Stromal cell of bone marrow (primary cell): ENCODE measurements around the gene PLPPR5.
"Not testable (repeated sequence)": the region's sequence is repeated elsewhere in the genome, so short reads cannot be mapped to it uniquely, and the experiment has no call there.

Experiments used
- DNase-seq: peaks from one replicate; pipeline ENCODE4 v3.0.0-alpha.2; 2012; ENCODE audit warnings: low read depth

The PLPPR5 gene

DNA sequence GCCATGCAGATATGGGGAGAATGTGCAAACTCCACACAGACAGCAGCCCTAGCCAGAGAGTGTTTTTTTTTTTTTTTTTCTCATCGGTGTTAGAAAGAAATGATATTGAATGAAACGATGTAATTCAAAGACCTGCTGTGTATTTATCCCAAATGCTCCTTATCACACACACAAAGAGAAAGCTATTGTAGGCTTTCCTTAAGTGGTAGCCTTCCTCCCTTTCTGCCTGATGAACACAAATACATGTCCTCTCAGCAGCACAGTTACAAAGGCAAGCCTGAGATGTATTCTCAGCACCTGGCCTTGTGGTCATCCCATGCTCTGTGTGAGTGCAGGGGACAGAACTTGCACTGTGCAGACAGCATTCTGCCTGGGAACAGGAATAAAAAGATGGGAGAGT, 93.8 kb downstream of the PLPPR5 start:
- no peak for DNase-seq

DNA sequence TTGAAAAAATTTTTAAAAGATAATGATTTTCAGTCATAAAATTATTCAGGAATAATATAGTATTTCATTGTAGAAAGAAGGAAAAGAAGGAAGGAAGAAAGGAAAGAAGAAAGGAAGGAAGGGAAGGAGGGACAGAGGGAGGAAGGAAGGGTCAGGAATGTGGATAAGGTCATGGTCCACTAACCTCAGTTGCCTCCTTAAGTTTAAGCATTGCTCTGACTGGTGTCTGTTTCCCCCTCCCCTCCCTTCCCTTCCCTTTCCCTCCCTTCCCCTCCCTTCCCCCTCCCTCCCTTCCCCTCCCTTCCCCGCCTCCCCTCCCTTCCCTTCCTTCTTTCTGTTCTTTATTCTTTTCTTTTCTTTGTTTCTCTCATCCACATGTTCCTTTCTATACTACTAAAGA, 95.7 kb downstream of the PLPPR5 start:
- DNase-seq = no peak

DNA sequence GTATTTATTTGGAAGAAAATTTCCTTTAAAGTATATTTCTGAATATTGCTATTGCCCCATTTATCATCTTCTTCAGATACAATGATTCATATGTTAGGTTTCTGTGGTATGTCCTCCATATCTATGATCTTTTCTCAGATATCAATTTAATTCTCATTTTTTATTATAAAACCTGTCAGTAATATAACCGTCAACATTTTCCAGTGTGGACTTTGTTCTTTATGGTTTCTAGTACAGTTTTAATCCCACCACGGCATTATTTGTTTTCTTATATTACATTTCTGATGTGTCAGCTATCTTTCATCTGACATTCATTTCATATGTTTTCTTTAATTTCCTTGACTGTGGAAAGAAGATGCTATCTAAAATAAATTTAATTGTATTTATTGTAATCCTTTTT, 97.9 kb downstream of the PLPPR5 start:
- no peak for DNase-seq

DNA sequence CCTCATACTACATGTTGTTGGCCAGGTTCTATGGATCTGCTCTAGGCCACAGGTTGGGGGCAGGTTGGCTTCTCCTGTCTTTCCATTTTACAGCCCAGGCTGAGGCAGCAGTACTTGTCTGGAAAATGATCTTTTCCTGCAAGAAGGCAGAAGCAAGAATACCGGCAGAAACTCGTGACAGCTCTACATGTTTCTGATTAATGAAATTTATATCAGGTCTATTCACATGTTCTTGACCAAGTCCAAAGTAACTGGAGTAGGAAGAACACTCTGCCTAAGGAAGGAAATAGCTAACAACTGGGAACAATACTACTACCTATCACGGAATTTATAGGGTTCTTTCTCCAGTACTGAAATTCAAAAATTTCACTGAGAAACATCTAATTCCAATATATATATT, 98.3 kb downstream of the PLPPR5 start:
- DNase-seq = no peak

DNA sequence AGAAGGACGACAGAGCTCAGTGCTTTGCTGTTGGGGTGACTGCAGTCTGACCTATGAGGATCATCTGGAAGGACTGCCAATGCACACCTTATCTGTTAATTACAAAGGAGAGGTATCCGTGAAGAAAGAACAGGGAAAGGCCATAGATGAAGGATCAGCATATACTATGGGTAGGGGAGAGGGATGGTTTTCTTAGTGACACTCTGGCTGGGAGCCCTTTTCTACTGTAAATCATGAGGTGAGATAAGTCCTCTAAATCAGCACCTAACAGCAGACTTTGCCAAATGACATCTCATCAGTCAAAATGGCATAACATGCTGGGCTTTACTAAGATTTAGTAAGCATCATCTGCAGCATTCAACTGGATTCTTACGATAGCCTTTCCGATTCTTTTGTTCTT, 100.0 kb downstream of the PLPPR5 start:
- no peak for DNase-seq

DNA sequence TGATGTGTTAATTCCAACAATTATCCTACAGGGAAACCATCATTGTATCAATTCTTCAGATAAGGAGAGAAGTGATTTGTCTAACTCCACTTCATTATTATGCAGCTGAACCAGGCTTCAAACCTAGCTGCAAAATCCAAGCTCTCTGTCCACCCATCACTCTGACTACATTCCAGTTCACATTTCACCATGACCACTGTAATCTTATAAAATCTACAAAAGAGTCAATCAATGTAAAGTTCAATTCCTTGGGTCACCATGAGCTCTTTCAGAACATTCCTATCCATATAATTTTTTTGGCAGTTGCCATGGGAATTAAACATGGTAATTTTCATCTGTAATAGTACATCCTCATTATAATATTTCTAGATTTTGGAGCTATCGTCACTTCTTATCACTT, 100.9 kb downstream of the PLPPR5 start:
- no peak for DNase-seq

DNA sequence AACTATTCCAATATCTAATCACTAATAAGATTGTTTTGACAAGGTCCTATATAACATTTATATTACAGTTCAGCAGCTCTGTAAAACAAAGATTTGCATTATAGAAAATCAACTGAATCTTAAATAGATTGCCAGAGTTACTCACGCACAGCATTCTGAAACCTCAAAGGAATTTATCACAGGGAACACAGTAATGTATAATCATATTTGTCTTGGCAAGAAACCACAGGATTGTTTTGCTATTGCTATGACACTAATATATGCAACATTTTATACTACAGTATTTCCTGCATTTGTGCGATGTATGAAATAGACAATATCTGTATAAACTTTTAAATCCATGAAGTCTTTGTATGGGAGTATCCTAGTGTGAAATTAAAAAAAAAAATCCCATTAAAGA, 101.4 kb downstream of the PLPPR5 start:
- peak; percentile 59 for DNase-seq

DNA sequence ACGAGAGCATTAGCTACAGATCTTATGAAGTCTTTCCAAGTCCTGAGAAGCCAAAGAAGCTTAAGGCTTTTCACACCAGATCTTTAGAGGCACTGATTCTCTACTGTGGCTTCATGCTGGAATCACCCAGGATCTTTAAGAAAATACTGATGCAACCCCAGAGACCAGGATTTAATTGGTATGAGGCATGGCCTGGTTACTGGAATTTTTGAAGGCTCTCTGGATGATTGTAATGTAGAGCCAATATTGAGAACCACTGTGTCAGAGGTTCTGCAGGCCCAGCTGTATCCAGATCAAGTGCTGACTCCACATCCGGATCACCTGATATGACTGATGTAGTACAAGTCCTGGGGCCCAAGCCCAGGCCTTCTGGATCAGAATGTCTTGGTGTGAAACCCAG, 105.7 kb downstream of the PLPPR5 start:
- peak; percentile 49 for DNase-seq

DNA sequence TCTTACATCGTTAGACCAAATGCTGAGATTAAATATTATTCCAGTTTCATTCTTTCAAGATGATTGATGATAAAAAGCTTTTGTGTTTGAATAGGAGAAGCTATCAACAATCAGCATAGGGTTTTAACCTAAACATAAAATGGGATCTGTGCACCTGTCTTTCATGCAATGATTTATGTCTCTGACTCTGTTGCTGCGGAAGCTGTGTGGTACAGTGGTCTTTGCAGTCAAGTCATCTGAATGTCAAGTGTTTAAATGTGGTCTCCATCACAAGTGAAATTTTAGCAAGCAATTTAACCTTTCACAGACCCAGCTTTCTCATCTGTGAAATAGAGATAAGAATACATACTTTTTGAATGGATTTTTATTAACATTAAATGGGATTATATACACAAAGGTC, 107.2 kb downstream of the PLPPR5 start:
- no peak for DNase-seq

DNA sequence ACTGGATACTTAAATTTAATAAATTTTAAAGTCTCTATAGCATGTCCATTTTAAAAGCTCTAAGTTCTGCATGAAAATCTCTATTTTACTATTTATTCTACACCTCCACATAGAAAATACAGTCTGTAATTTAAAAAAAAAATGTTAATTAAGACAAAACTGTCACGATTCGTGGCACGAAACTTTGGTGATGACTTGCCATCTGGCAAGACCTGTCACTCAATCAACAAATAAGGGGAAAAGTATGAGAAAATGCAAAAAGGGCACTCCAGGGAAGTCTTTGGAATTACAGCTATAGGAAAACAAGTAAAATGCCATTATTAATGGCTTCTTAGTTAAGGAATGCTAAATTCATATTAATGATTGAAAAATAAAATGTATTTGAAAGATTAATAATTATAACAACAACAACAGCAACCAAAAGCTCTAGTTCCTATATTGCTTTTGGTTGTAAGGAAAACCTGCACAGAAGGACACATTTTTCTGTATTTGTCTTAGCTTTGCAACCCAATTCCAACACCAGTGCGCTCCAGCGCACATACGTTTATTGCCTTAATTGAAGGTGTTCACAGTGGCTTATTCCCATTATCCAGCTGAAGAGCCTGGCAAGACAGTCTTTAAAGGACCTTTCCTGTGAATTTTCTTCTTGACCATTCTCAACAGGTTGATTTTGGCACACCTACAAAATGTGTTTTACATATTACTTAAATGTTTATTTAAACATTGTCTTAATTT, 107.8 kb downstream of the PLPPR5 start:
- no peak for DNase-seq

DNA sequence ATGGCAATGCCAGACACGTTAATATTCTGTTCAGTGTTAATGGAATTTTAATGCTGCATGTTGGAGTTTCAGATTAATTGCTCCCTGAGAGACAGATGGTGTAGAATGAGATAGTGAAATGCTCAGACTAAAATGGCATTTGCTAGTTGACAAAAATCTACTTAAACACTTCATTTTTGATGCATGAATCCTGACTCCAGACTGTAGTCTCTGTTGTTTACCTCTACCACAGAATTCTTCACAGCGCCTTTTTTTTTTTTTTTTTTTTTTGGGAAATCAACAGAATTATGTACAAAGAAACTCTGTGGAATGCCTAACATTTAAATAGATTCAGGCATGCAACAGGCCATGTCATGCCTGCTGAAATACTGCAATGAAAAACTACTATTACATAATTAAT, 111.3 kb downstream of the PLPPR5 start:
- no peak for DNase-seq

DNA sequence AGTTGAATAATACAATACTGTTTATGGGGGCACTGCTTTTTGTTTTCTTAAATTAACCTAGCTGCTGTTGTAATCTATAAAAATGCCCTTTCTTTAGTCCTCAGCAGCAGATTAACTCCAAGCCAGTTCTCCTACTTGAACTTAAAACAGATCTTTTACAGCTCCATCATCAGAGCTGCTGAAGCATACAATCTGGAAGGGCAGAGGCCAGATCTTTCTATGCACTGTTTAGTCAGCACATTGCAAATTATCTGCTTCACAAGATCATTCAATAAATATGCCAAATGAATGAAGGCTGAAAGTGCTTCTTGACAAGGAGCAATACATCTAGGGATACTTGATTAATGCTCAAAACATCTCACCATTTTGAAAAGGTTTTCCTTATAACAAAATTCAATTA, 115.8 kb downstream of the PLPPR5 start:
- no peak for DNase-seq

DNA sequence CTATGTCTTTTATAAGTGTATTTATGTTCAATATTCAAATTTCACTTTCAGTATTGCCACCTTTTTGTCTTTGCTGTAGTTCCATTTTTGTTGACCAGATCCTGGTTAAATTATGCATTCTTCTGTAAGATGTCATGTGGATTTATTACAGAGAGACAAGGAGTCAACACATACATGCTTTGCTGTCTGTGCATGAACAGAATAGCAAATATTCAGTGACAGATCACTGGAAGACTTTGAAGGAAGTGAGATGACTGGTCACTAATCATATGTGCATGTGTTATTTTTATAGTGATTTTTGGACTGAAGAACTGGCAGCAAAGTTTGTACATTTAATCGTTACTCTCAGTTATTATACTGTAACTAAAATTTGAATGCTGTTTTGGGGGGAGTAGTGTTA, 117.2 kb downstream of the PLPPR5 start:
- DNase-seq = no peak

DNA sequence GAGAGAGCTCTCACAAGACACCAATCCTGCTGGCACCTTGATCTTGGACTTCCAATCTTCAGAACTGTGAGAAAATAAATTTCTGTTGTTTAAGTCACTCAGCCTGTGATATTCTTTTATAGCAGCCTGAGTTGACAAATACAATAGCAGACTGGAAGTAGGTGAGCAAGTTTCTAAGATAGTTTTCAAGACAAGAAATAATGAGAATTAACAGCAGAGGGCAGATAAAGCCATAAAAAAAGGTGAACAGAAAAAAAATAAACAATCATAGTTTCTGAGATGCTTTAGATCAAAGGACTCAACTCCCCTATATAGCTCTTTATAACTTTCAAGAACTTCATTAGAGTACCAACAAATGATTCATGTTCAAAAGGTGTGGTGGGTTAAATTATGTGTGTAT, 119.8 kb downstream of the PLPPR5 start:
- DNase-seq = no peak

DNA sequence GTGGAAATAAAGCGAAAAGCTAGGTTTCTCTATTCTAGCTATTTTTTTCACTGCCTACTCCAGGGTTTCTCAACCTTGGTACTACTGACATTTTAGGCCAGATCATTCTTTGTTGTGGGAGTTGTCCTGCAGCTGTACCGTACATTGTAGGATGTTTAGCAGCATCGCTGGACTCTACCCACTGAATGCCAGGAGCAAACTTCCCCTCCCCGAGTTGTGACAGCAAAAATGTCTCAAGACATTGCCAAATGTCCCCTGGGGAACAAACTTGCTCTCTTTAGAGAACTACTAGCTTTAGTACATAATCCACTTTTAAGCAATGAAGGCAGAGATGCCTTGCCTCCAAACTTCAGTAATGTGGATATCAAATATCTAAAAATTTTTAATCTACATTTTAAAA, 122.8 kb downstream of the PLPPR5 start:
- no peak for DNase-seq

DNA sequence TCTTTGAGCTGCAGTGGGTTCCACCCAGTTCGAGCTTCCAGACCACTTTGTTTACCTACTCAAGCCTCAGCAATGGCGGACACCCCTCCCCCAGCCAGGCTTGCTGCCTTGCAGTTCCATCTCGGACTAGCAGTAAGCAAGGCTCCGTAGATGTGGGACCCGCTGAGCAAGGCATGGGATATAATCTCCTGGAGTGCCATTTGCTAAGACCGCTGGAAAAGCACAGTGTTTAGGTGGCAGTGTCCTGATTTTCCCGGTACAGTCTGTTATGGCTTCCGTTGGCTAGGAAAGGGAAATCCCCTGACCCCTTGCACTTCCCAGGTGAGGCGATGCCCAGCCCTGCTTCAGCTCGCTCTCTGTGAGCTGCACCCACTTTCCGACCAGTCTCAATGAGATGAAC, 123.4 kb downstream of the PLPPR5 start:
- not testable (repeated sequence) for DNase-seq

DNA sequence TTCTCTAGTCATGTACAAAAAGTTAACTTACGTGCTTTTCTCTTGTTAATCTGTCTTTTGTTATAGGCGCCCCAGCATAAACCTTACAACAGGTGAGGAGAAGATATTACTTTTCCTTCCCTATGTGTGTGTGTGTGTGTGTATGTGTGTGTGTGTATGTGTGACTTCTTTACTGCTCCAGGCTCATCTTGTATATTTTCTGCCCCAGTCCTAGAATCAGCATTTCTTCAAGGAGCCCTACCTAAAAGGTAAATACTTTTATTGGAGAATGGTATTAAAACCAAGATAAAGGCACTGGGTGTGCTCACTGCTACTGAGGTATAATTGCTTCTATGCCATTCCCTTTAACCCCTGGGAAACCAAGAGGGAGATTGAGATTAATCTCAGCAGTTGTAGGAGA, 129.8 kb downstream of the PLPPR5 start:
- DNase-seq = no peak

DNA sequence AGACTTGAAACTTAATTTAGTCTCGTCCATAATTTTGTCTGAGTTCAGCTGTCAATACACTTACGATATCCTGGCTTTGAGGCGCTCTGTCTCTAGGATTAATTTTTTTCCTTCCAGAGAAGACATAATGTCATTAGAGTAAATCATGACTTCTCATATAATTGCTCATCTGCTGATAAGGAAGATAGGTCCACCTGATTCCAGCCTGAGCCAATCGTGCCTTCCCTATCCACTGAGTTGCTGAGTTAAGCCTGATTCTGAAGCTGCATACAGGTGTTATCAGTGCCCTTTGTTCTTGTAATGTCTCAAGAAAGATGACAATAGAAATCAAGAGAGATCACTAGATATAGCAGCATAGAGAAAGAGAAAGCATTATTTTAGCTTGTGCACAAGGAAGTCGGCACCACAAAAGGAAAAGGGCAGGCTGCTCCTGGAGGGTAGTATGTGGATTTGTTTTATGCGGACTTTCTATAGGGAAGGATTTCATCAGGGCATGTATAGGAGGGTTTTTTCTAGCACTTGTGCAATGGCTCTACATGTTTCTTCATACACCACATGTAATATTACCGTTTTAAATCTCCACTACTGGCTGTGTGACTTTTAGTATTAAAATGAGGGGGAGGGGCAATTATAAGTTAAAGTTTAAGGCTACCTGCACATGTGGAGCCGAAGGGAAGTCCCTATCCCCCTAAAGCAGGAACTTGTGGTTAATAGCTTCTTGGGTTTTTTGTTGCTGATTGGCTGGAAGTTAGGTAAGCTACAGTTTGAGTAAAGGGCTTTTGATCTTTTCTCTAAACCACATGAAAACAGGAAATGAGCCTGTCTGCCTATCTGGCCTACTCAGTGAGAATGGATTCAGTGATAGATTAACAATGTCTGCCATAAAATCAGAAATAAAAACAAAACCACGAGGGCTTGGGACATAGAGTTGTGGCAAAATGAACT, 133.4 kb downstream of the PLPPR5 start:
- DNase-seq = no peak

DNA sequence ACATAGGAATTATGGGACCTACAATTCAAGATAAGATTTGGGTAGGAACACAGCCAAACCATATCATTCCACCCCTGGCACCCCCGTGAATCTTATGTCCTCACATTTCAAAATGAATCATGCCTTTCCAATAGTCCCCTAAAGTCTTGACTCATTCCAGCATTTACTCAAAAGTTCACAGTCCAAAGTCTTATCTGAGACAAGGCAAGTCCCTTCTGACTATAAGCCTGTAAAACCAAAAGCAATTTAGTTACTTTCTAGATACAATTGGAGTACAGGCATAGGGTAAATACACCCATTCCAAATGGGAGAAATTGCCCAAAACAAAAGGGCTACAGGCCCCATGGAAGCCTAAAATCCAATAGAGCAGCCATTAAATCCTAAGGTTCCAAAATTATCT, 138.9 kb downstream of the PLPPR5 start:
- DNase-seq = no peak

DNA sequence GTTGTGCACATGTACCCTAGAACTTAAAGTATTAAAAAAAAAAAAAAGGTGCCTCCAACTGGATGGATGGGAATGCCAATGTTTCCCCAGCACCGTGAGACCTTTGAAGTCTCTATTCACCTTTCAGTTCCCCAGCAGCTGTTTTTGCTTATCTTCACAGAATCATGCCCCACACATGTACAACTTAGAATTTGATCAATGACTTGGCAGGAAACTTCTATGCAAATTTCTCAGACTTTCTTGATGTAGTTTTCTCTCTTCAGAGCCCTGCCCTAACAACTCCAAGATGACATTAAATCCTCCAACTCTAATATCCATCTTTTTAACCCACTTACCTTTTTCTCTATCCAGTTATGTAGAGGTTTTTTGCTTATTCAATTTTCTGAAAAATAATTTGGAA, 144.3 kb downstream of the PLPPR5 start:
- no peak for DNase-seq

DNA sequence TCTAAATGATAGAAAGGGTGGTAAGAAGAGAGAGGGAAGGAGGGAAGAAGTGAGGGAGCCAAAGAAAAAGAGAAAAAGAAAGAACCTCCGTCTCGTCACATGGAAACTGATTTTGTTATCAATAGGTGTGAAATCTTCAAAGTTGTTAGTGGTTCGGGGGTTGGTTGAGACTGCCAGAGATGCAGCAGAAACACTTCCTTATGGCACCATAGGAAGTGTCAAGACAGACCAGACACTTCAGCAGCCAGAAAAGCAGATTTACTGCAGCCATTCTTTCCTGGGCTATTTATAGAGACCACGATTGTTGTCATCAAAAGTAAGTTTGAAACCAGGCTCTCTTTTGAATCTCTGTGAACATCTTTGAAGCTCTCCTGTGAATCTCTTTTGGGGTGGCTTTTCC, 150.5 kb downstream of the PLPPR5 start:
- DNase-seq = no peak

DNA sequence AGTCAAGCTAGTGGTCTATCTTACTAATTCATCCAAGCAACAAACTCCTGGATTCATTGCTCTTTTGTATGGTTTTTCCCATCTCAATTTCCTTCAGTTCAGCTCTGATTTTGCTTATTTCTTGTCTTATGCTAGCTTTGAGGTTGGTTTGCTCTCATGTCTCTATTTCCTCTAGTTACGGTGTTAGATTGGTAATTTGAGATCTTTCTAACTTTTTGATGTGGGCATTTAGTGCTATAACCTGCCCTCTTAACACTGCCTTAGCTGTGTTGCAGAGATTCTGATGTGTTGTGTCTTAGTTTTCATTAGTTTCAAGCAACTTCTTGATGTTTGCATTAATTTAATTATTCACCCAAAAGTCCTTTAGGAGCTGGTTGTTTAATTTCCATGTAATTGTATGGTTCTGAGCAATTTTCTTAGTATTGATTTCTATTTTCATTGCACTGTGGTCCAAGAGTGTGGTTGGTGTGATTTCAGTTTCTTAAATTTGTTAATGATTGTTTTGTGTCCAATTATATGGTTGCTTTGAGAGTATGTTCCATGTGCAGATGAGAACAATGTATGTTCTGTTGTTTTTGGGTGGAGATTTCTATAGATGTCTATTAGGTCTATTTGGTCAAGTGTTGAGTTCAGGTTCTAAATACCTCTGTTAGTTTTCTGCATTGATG, 154.6 kb downstream of the PLPPR5 start:
- DNase-seq = no peak

DNA sequence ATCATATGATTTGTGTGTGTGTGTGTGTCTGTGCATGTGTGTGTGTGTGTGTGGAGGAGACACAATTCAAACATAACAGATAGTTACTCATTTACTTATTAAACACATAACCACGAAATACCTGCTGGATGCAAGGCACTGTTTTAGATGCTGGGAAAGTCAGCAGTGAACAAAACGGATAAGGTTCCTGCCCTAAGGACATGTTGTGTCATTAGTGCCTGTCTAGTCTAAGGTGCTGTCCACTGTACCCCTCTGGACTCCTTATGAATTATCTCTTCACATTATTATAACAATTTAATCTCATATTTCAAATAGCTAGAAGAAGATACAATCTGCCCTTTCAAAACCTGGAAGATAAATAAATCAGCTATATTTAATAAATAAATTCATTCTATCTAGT, 162.4 kb downstream of the PLPPR5 start:
- no peak for DNase-seq
